ENCODE data around the gene MPIG6B.

MPIG6B gene

DNA sequence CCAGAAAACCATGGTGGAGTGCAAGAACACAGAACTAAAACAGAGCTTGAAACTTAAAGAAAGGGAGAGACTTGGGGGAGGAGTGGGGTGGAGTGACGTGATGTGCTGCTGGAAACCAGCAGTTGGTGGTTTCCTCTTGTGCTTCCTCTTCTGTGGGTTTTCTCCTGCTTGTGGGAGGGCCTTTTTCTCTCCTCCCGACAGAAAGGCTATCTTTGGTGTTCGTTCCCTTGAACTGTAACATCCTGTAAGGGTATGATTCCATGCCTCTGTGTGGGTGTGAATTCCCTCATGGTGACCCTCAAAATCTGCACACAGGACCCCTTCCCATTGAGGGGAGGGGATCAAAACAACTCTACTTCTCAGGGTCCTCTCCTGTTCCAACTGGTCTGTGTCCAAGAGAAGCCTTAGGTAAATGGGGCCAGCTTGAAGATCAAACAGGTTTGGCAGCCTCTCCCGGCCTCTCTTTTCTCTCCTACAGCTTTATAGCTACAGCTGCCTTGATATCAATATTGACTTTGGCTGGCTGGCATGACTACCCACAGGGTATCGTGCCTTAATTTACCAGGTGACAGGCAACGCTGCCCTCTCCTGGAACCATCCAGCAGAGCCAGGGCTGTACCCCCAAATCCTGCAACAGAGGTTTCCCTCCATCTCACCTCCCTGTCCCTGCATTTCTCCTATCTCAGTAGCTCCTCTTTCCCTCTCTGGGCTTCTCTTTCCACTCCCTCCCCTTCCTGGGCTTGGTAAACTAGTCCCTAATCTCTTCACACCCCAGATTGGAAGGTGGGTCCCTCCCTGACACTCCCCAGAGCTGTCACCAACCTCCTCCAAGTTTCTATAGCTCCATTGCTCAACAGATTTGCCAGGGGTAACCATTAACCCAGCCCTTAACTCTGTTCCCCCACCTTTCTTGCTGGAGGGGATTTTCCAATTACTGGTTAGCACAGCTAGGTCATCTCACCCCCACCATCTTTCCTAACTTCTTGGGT, 15.1 kb downstream of the MPIG6B start:
- DNase-seq (ENCODE audit: low read depth) = peak; percentile 69

DNA sequence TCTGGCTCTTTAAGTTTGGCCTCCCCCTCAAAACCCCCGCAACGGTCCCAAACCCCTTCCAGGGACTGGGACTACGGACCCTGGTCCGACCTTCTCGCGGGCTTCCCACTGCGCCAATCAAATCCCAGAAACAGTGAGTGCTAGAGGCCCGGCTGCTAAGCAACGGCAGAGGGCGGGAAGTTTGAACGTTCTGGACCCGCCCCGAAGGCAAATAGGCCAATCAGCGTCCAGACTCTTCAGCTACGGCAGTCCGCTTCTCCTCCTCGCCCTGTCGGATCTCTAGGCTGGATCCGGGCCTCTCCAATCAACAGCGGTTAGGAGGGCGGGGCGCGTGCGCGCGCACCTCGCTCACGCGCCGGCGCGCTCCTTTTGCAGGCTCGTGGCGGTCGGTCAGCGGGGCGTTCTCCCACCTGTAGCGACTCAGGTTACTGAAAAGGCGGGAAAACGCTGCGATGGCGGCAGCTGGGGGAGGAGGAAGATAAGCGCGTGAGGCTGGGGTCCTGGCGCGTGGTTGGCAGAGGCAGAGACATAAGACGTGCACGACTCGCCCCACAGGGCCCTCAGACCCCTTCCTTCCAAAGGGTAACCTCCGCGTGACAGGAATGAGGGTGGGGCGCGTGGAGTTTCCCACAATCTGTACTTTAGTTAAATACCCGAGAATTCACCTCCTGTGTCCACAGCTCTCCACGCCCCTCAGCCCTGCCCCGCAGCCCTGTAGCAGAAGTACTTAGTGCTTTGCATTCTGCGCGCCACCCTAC, 16.6 kb downstream of the MPIG6B start, which contains the start of gene MSH5:
Gene MSH5 (plus strand): TSS at position 367 of the 758 bp plus-strand sequence. CDS start 462 bp downstream, outside the sequence.
- peak; percentile 91 for DNase-seq (ENCODE audit: low read depth)

DNA sequence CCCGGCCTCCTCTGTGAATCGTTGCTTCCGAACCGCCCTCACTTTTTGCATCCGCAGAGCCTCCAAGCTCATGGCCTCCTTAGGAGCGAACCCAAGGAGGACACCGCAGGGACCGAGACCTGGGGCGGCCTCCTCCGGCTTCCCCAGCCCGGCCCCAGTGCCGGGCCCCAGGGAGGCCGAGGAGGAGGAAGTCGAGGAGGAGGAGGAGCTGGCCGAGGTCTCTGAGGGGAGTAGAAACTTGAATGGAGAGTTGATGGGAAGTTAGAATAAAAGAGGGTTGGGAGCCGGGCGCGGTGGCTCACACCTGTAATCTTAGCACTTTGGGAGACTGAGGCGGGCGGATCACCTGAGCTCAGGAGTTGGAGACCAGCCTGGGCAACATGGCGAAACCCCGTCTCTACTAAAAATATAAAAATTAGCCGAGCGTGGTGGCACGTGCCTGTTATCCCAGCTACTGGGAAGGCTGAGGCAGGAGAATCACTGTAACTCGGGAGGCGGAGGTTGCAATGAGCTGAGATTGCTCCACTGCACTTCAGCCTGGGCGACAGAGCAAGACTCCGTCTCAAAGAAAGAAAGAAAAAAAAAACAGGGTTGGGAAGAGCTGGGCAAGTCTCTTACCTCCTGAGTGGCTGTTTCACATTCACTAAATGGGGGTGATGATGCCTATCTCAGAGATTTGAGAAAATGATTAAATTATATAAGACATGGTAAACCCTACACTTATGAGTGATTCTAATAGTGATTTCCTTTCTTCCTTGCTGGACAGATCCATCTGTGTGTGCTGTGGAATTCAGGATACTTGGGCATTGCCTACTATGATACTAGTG, 17.4 kb downstream of the MPIG6B start:
- DNase-seq (ENCODE audit: low read depth) = no peak

DNA sequence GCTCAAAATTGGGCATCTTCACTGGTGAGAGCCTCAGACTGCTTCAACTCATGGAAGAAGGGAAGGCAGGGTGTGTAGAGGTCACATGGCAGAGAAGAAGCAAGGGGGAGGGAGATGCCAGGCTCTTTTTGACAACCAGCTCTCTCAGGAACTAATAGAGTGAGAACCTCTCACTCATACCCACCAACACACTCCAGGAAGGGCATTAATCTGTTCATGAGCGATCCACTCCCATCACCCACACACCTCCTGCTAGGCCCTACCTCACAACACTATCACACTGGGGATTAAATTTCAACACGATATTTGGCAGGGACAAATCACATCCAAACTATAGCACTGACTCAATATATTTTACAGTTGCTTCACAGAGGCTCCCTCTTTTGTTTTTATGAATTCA, 18.6 kb downstream of the MPIG6B start:
- no peak for DNase-seq (ENCODE audit: low read depth)

DNA sequence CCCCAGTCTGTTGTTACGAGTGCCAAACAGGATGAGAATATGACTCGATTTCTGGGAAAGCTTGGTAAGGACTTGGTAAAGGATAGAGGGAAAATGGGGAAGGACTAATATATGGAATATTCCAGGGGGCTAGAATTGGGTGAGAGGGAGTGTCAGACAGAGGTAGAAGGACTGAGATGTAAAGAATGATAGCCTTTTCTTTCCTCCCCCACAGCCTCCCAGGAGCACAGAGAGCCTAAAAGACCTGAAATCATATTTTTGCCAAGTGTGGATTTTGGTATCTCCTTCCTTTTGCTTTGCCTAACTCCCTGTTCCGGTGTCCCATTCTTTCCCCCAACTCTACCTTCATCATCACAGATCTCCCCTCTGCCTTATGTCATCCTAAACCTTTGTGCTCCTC, 19.7 kb downstream of the MPIG6B start:
- no peak for DNase-seq (ENCODE audit: low read depth)

DNA sequence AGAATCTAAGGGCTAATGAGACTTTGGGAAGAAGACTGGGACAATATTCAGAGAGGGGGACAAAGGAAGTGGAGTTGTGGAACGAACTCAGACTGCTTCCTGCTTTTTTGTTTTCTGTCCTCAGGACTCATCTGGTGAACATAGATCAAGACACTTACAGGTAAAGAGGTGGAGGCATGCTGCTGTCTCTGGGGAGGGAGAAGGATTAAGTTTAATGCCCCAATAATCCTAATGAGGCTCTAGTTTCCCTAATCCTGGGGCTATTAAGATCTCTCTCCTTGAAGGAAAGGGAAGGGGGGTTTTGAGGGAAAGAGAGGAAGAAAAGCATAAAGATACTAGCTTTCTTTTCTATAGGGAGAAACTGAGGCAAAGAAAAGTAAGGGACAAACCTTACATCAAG, 21.2 kb downstream of the MPIG6B start:
- no peak for DNase-seq (ENCODE audit: low read depth)

DNA sequence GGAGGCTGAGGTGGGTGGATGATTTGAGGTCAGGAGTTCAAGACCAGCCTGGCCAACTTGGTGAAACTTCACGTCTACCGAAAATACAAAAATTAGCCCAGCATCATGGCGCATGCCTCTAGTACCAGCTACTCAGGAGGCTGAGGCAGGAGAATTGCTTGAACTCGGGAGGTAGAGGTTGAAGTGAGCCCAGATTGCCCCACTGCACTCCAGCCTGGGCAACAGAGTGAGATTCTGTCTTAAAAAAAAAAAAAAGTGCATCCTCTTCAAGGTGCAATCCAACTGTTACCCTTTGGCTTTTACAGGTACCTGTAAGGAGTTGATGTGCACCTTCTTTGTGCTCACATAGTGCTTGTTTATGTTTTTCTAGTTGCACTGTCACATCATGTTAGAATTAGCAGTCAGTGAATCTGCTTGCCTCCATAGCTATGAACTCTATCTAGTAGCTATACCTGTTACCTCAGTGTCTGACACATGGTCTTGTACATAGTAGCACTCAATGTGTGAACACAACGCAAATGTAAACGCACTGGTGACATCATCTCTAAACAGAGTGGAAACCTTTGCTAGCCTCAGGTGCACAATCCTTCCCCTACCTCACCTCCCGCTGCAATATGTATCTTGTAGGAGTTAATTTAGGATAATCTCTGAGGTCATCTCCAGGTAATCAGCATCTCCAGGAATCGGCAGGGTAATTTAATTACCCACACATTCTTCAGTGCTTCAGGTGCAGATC, 26.3 kb downstream of the MPIG6B start:
- DNase-seq (ENCODE audit: low read depth) = no peak

DNA sequence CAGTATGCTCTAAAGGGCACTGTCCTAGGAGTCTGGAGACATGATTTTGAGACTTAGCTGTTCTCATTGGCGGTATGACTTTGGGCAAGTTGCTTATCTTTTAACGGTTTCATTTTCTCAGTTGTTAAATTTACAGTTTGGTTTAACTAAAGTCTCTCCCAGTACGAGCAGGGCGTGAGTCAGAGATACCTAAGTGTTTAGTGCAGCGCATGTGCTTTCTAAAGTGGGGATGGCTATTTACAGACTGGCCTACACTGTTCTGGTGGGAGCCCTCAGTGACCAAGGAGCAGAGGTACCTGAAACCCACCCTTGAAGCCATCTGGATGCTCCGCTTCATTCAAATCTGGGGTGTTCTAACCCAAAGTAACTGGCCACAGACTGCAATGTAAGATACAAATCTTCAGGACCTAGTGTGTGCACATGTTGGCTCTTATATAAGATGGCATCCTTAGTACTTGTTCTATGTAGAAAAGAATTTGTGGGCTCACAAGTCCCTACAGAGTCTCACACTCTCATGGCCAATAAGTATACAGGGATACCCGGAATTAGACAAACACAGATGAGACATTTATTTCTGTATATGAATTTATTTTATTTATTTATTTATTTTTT, 27.3 kb downstream of the MPIG6B start:
- DNase-seq (ENCODE audit: low read depth) = no peak

DNA sequence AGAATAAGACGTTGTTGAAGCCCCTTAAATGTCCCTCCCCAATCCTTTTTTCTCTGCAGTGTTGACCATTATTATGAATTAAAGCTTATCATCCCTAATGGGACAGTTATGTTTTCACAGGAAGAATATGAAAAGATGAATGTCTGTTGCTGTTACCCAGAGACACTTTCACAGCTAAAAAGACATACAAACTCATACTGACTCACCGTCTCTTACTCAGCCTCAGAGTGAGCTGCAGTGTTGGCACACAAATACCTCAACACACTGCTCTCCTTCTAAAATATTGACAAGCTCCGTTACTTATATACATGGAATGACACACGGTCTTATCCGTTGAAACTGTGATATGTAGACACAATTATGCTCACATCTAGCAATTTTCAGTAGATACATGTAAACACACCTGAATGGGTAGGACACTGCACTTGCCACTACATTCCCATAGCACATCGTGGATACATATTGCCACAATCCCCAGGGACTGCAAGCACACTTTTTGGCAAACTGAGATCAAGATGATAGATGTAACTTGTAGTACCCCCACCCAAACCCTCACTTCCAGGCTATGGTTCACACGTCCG, 29.7 kb downstream of the MPIG6B start:
- no peak for DNase-seq (ENCODE audit: low read depth)

DNA sequence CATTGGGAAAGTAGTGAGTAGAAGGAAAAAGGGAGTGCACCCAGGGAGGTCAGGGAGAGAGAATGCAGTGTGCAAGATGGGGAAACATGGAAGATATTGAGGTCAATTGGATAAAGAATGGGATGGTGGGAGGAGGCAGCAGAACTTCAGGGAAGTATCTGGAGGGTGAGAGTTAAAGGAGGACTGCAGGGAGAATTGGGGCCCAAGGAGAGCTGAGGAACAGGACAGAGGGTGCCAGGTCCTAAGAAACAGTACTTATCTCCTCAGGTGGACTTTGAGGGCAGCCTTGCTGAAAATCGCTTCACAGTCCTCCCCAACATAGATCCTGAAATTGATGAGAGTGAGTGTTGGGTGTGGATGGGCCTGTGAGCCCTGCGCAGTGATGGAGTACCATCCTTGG, 35.1 kb downstream of the MPIG6B start:
- DNase-seq (ENCODE audit: low read depth) = no peak

DNA sequence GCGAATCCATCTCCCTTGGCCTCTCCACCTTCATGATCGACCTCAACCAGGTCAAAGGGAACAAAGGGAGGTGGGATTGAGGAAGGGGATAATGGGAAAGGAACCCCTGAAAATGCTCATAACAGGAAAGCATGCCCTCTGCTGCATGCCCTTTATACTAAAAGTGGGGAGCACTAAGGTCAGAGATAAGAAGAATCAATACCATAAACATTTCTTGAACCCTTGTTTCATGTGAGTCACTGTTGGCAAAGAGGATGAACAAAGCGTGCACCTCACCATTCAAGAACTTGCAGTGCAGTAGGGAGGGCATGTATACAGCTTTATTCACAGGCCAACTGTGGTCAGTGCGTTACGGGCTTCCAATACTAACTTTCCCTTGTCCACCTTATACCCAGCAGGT, 37.6 kb downstream of the MPIG6B start:
- DNase-seq (ENCODE audit: low read depth) = no peak

DNA sequence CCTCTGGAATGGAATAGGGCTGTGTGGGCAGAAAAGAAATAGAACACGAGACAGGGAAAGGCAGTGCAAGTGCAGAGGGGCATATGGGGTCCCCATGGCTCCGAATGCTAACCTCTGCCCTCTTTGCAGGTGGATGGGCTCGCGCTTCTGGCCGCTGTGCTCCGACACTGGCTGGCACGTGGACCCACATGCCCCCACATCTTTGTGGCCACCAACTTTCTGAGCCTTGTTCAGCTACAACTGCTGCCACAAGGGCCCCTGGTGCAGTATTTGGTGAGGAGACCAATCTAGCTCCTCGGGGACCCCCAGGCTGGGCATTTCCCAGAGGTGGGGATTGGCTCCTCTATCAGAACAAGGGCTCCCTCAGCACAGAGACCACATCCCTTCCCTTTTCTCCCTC, 38.2 kb downstream of the MPIG6B start:
- no peak for DNase-seq (ENCODE audit: low read depth)

DNA sequence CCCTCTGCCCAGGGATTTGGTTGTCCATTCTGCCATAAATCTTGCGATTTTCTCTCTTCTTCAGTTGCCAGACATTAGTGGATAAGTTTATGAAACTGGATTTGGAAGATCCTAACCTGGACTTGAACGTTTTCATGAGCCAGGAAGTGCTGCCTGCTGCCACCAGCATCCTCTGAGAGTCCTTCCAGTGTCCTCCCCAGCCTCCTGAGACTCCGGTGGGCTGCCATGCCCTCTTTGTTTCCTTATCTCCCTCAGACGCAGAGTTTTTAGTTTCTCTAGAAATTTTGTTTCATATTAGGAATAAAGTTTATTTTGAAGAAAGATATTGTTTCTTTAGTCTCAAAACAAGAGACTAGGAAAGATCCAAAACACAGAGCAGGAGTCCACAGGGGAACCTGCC, 39.2 kb downstream of the MPIG6B start, which contains the start of gene SAPCD1:
Gene SAPCD1 (plus strand): TSS at position 301 of the 400 bp plus-strand sequence. CDS start 399 bp downstream, outside the sequence.
- DNase-seq (ENCODE audit: low read depth) = no peak

DNA sequence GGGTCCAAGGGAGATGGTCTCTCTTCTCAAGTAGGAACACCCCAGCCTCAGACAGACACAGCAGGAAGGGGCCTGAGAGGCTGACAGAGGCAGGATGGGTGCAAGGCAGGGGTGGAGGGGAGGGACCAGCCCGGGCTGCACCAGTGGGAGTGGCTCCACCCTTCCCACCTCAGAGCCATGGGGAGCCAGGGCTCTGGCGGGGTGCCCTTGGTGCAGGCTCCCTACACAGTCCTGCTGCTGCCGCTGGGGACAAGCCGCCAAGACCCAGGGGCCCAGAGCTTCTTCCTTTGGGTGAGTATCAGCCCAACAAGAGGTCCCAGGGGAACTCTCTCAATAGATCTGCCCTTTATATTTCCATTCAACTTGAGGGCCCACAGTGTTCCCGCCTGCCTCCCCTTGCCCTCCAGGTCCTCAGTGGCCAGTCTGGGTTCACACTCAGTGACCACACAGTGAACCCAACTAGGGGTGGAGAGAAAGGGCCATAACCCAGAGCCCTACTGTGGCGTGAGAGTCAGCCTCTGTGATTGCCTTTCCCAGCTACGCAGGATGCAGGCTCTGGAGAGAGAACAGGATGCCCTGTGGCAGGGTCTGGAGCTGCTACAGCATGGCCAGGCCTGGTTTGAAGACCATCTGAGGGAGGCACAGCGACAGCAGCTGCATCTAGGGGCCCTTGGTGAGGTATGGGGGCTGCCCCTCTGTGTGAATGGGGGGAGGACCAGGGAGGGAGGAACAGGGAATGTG, 39.9 kb downstream of the MPIG6B start:
- DNase-seq (ENCODE audit: low read depth) = no peak

DNA sequence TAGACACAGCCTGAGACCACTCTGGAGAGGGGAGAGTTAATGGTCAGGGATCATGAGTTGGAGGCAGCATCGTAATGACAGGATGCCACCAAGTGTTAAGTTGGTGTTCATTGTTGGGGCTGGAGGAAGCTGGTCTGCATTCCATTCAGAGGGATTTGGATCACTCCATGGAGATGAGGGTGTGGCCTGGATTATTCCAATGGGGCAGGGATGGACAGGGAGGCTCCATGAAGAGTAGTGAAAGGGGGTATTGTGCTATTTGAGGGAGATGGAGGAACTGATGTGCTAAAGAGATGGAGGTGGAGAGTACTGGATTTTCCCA, 40.4 kb downstream of the MPIG6B start:
- DNase-seq (ENCODE audit: low read depth) = no peak

DNA sequence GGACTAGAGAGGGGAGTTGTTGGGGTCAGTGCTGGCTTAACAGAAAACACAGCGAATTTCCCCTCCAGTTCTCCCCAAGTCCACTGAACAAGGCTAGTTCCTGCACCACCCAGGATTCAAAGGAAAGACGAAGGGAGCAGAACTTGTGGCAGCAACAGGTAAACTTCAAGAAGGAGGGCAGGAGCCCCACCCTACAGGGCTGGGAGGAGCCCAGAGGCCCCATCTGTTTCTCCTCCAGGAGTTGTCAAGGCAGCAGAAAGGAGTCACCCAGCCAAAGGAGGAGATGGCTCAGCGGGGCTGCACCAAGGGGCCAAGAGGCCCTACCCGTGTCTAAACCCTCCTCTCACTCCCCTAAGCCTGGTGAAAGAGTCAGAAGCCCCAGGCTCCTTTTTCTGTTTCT, 41.0 kb downstream of the MPIG6B start:
- no peak for DNase-seq (ENCODE audit: low read depth)

DNA sequence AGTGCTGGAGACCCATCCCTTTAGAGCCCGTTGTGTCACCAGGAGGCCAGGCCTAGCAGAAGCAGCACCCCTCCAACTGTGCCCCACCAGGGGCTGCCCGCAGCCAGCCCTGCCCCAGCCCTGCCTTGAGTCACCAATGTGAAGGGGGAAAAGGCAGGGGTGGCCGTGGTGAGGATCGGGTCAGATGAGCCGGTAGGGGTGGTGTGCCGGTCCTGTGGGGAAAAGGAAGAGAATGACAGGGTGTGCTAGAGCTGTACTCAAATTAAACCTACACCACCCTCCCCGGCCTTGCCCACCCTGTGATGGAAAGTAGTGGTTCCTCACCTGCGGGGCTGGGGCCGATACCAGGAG, 42.4 kb downstream of the MPIG6B start:
- no peak for DNase-seq (ENCODE audit: low read depth)

DNA sequence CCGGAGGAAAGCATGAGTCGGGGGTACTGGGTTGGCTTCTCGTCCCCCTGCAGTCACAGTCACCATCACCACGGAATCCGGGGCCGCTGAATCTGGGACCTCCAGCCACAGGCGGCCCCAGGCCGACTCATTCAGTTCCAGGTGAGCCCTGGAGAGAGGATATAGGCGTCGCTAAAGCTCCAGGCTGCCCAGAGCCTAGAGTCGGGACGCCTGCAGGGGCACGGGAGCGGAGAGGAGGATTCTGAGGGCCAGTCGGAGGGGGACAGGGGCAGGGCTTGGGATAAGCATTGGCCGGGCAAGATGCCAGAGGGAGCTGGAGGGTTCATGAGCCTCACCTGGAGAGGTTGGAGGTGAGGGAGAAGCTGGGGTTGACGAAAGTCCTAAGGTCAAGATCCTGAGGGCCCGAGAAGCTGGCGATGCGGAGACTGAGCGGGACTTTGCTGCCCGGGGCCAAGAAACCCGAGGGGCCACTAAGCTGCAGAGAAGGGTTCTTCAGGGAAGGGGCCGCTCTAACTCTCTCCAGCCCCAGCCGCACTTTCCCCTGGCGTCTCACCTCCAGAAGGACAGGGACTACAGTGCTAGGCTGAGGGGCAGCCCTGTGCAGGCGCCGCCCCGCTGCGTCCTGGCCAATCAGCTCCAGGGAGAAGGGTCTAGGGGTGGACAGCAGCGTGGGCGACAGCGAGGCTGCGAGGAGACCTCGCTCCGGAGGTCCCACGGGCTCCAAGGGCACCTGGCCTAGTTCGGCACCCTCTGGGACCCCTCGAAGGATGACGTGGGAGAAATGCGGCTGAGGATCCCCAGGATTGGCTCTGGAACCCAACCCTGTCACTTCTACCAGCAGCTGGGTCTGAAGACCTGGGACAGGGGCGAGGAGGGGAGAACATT, 43.0 kb downstream of the MPIG6B start:
- no peak for DNase-seq (ENCODE audit: low read depth)

DNA sequence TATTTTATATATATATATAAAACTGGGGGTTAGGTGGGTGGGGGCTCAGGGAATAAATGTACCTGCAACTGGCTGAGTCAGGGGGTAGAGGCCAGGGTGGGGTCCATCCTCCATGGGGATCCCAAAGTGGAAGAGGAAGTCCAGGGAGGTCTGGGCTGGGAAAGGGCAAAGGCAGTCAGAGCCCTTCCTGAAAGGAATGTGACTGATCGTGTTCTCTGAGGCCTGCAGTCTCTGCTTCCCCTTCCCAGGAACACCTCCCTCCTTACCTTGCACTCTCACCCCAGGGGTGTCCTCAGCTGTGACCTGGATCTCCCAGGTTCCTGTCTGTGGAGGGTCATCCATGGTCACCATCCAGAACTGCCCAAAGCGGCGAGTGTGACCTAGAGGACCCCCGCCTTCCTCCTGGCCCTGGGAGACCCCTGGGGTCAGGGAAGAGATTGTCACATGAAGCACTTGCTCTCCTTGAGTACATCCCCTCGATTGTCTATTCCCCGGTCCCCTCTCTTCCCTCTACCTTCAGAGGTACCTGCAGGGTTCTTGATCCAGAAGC, 44.0 kb downstream of the MPIG6B start:
- no peak for DNase-seq (ENCODE audit: low read depth)

Data from T-helper 22 cell (primary cell).